ENCODE data around the gene DHX15. TPM values are rescaled to one million over a fixed set of nuclear protein-coding genes. Genes with fewer than 3 reads are reported as not detected.

DHX15 gene
- total and polyA plus RNA-seq, 2 of the 8 experiments (the other 6 are each of a cell fraction or from before 2014, with no cell fraction given) = 126 to 286 TPM

DNA sequence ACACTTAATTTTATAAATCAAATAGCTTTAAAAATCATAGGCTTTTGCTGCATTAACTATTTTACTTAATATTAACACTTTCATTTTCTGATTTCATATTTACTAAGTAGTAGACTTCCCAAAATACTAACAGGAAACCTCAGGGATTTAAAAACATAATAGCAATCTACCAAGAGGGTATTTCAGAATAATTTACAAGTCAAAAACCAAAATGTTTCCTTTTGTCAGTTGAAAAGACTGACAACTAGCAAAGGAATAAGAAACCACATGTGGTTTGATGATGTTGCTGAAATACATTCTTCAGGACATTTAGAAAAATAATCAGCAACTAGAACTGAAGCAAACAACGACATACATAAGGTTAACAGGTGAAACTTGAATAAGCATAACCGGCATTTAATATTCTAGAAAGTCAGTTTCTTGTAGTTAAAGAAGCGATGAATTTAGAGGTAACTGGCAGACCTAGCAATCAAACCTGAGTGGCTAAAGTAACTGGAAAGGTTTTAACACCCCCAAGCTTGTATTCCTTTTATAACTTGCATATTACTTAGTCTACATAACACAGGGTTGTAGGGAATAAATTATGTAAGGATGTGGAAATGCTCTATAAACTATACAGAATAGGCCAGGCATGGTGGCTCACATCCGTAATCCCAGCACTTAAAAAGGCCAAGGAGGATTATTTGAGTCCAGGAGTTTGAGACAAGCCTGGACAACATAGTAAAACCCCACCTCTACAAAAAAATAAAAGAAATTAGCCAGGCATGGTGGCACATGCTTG is 40.0 kb downstream of the DHX15 start (continued):
- TF ChIP-seq POU5F1 (IDR thresholded peaks at IDR 0.05; ENCODE audit: low read depth, low read length) = no peak
